Vagina (tissue), 2 donors: ENCODE measurements around the gene TMEM134.

Source experiments
- POLR2AphosphoS5 ChIP-seq, 2 donors: sonication (generic); formaldehyde crosslinking; IDR thresholded peaks; one replicate each; pipeline ENCODE4 v1.9.0; 2017; ENCODE audit warnings: antibody characterized with exemption in 2 of 2, mild to moderate bottlenecking in 2 of 2, low read depth in 1 of 2; ENCODE audit not compliant: insufficient read depth in 1 of 2
- TF ChIP-seq, protein P1 (sequence below), 3 experiments: fragments of 450-650 bp in 2 of 3; fragments of 200-600 bp in 1 of 3; sonication (generic) in 1 of 3; IDR thresholded peaks; one replicate each; pipeline ENCODE4 v1.5.1; 2017 to 2019; ENCODE audit warnings: antibody characterized with exemption in 3 of 3, mild to moderate bottlenecking in 2 of 3, moderate library complexity in 2 of 3

DNA sequence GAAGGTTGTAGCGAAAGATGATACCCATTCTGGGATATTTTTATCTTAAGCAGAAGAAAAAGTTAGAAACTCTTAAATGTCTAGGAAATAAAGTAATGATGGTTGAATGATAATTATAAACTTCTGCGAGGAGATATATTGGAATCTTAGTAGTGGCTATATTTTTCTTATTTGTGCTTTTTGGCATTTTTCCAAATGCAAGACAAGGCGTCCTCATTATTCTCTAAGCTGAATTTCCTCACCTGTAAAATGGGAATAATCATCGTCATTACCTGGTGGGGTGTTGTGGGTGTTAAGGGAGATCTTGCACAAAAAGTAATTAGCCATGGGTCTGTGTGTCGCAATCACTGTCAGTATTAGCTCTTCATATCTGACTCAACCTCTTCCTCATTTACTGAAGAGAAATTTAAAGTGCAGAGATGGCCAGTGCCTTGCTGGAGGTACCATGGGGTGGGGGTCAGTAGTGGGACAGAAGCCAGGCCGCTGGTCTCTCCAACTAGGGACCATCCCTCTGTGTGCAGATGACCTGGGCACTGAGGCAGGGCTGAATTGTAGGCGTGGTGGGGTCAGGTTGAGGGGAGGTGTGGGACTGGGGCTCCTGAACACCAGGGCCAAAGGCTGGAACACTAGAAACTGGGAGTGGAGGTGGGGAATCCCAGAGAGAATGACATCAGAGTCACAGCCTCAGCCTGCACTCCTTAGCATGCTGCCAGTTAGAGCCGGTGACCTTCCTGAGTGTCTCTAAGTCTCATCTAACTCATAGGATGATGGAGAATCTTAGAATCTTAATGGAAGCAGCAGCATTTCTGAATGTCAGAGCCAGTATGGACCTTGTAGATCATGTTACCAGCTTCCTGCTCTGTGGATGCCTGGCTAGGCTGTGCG, 32.0 kb upstream of the TMEM134 start:
- TF ChIP-seq, protein P1, sequence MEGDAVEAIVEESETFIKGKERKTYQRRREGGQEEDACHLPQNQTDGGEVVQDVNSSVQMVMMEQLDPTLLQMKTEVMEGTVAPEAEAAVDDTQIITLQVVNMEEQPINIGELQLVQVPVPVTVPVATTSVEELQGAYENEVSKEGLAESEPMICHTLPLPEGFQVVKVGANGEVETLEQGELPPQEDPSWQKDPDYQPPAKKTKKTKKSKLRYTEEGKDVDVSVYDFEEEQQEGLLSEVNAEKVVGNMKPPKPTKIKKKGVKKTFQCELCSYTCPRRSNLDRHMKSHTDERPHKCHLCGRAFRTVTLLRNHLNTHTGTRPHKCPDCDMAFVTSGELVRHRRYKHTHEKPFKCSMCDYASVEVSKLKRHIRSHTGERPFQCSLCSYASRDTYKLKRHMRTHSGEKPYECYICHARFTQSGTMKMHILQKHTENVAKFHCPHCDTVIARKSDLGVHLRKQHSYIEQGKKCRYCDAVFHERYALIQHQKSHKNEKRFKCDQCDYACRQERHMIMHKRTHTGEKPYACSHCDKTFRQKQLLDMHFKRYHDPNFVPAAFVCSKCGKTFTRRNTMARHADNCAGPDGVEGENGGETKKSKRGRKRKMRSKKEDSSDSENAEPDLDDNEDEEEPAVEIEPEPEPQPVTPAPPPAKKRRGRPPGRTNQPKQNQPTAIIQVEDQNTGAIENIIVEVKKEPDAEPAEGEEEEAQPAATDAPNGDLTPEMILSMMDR (IDR thresholded peaks at IDR 0.05): no peak
- TF ChIP-seq POLR2AphosphoS5 (IDR thresholded peaks at IDR 0.05; ENCODE audit: insufficient read depth in 1 of 2, low read depth in 1 of 2): no peak
